Inferior parietal cortex (tissue), 1 donor: Measurements from ENCODE around the gene SH3GL2.
A peak's percentile ranks its signal among the peaks of the same experiment; 100 is the strongest.

Source experiments
- DNase-seq: peaks from one replicate; pipeline ENCODE4 v3.0.0-alpha.2; 2016; ENCODE audit errors: extremely low spot score

Gene SH3GL2

GRCh38 chr9:17810728-17811571 is 232.1 kb downstream of the SH3GL2 start:
- DNase-seq = peak; percentile 88

- DNase-seq = no peak
These were observed 234.9 kb downstream of the SH3GL2 start for GRCh38 chr9:17813798-17814197.

DNA sequence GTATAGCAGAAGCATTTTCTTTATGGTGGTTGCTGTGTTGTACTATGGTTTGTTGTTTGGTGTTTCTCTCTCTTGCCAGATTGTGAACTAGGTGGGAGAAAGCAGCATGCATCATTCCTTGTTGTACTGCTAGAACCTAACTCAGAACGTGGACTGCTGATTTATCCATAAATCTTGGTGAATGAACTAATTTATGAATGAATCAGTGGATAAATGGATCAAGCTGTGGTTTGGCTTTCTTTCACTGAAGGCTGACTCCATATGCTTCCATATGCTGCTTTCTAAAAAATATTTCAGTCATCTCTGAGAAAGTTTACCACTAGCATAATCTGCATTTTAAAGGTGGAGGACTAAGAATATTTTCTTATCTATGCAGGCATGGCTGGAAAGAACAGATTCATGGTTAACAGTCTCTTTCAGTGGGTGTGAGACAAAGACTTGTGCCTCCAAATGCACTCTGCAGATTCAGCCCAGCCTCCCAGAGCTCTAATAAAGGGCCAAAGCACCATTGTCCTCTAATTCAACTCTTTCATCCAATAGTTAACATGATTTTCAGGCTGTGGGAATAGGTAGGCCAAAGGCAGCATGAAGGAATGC is 237.7 kb downstream of the SH3GL2 start:
- DNase-seq = no peak

- DNase-seq = no peak
These were observed 245.3 kb downstream of the SH3GL2 start for GRCh38 chr9:17824191-17824590.

DNA sequence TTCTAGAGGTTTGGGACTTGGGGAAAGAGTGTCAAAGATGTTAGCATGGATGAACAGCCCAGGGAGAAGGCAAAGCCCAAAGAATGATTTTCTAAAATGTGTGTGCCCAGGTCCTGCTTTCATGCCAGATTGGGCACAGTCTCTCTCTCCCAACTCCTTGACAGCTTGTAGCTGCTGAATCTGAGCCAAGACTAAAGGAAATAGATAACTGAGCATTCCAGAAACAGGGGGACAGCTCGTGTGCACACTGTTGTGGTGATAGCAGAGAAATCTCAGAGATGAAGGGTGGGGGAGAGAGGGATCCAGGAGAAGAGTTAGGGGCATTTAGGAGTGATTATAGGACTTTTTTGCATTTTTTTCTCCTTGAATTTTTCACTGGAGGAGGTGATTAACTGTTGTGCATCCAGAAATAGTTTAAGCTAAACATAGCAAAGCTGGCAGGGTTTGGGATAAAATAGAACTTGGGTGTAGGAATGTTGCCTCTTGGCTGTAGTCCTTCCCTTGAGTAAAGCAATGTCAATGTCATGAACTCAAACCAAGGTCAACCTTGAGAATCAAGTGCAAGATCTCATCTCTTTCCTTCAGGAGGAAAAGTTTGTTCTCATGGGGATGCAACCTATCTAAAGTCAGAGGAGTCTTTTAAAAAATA is 245.9 kb downstream of the SH3GL2 start:
- DNase-seq = no peak

- no peak for DNase-seq
These were observed 246.4 kb downstream of the SH3GL2 start for GRCh38 chr9:17825265-17825659.

DNA sequence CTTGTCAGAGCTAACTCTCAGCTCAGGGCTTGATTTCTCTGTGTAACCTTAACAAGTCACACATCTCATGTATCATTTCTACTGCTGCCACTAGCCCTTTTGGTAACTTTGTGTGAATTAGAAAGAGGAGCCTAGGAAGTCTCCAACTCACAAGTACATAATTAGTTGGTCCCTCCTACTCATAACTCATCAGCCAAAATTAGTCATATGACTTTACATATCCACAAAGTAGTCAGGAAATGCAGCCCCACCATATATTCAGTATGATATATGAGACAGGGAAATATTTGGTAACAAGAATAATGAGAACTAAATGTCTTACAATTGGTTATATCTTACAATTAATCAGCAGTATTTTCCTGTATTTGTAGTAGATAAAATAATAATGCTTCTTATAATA is 250.2 kb downstream of the SH3GL2 start:
- no peak for DNase-seq

DNA sequence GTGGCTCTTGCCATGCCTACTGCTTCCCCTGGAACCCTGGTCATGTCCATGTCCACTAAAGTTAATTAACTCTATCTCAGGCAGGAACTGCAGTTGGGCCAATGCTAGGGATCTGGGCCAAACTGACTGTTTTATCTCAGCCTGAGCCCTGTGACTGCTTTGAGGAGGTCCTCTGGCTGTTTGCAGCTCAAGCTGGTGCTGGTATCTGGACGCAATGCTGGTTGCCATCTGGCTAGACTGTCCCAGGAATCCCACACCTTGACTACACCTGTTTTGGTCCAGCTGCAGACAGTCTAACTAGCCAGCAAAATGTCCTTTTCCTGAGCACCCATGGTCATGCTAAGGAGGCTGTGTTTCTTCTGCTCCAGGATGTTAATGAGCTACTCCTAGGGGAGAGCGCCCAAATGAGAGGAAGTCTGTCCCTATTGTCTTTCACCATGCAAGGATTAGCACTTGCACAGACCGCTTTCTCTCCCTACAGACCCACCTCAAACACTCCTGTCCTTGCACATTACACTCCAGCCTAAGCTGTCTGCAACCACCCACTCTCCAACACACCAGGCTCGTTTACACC is 251.0 kb downstream of the SH3GL2 start:
- no peak for DNase-seq

- no peak for DNase-seq
These were observed 253.9 kb downstream of the SH3GL2 start for GRCh38 chr9:17832812-17833211.

- DNase-seq = no peak
These were observed 255.0 kb downstream of the SH3GL2 start for GRCh38 chr9:17833846-17834245.

DNA sequence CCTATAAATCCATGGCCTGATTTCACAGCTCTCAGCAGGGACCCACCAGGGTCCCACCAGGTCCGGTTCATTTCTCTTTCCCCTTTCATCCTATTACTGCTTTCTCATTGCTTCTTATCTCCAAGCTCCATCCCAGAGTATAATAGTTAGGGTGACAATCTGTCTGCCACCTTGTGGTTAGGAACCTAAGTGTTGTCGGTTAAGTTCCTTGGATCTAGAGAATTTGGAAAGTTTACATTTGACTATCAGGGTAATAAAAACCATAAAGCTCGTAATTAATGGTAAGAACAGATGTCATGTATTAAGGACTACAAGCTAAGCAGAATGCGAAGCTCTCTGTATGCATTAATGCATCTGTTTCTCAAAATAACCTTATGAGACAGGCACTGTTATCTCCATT is 259.1 kb downstream of the SH3GL2 start:
- peak; percentile 5 for DNase-seq

- DNase-seq = no peak
These were observed 260.9 kb downstream of the SH3GL2 start for GRCh38 chr9:17839776-17840175.

- DNase-seq = no peak
These were observed 264.4 kb downstream of the SH3GL2 start for GRCh38 chr9:17843236-17843635.
